IMR-90 (cell line): ENCODE data around the gene TIPARP. TPM values are rescaled to one million over a fixed set of nuclear protein-coding genes. Genes with fewer than 3 reads are reported as not detected.

Source experiments
- ATAC-seq: fragments of 200-7000 bp; cut with Tn5 transposase; 2 replicates; pipeline ENCODE4 v1.9.1; 2020; ENCODE audit warnings: low read depth, mild to moderate bottlenecking, moderate library complexity
- BruUV-seq: library from RNA; stranded (reverse); fragments of 400-500 nt; replicated peaks from 2 replicates; lab custom pipeline; 2021; lab: Mats Ljungman, UMichigan
- CTCF ChIA-PET: fragments of 300-600 bp; formaldehyde crosslinking; extraction: SDS; loops from one replicate; lab custom pipeline; 2021; ENCODE audit warnings: antibody characterized with exemption; lab: Yijun Ruan, JAX
- POLR2A ChIA-PET: fragments of 300-600 bp; sonication (Branson Sonifier 250); formaldehyde crosslinking; loops from one replicate; lab custom pipeline; 2022; ENCODE audit warnings: antibody characterized with exemption; ENCODE audit not compliant: unreplicated experiment; lab: Charles Lee
- DNase-seq: peaks from one replicate; pipeline ENCODE4 v3.0.0; 2013
- H2AFZ ChIP-seq: replicated peaks from 2 replicates; pipeline ENCODE3; 2013; ENCODE audit warnings: low read length, mild to moderate bottlenecking; ENCODE audit not compliant: poor library complexity
- H2AK5ac ChIP-seq: 2 replicates; pipeline ENCODE4 v1.6.1; 2013; ENCODE audit warnings: low read depth, low read length, inconsistent platforms
- H2AK9ac ChIP-seq: replicated peaks from 2 replicates; pipeline ENCODE3; 2013; ENCODE audit warnings: mild to moderate bottlenecking, low read depth, low read length, moderate library complexity; ENCODE audit not compliant: poor library complexity
- H2BK120ac ChIP-seq: 2 replicates; pipeline ENCODE4 v1.6.1; 2013; ENCODE audit warnings: low read depth, low read length, inconsistent platforms
- H2BK15ac ChIP-seq: 3 replicates; pipeline ENCODE4 v1.6.1; 2013; ENCODE audit warnings: low read depth, low read length, inconsistent platforms
- H2BK20ac ChIP-seq: 2 replicates; pipeline ENCODE4 v1.6.1; 2013; ENCODE audit warnings: low read depth, mild to moderate bottlenecking, inconsistent platforms, low read length, moderate library complexity
- H2BK5ac ChIP-seq: 2 replicates; pipeline ENCODE4 v1.6.1; 2013; ENCODE audit warnings: mild to moderate bottlenecking, low read depth, low read length, inconsistent platforms; ENCODE audit not compliant: poor library complexity, severe bottlenecking
- H3K14ac ChIP-seq: replicated peaks from 2 replicates; pipeline ENCODE4 v1.6.1; 2013; ENCODE audit warnings: low read depth, low read length, inconsistent platforms
- H3K18ac ChIP-seq: 2 replicates; pipeline ENCODE4 v1.6.1; 2013; ENCODE audit warnings: low read depth, low read length, control low read depth
- H3K23ac ChIP-seq: 2 replicates; pipeline ENCODE4 v1.6.1; 2013; ENCODE audit warnings: low read depth, low read length, inconsistent platforms
- H3K27ac ChIP-seq: 2 replicates; pipeline ENCODE4 v1.5.1; 2013; ENCODE audit warnings: mild to moderate bottlenecking, control low read depth, low read length; ENCODE audit not compliant: insufficient read depth
- H3K27me3 ChIP-seq: 2 replicates; pipeline ENCODE4 v1.6.1; 2013; ENCODE audit warnings: low read length; ENCODE audit not compliant: control insufficient read depth, insufficient read depth
- H3K36me3 ChIP-seq: 2 replicates; pipeline ENCODE4 v1.6.1; 2013; ENCODE audit warnings: low read length, mixed read lengths; ENCODE audit not compliant: control insufficient read depth, insufficient read depth
- H3K4ac ChIP-seq: 2 replicates; pipeline ENCODE4 v1.6.1; 2013; ENCODE audit warnings: low read depth, low read length, inconsistent platforms
- H3K4me1 ChIP-seq: 2 replicates; pipeline ENCODE4 v1.6.1; 2013; ENCODE audit warnings: low read length, mixed read lengths; ENCODE audit not compliant: control insufficient read depth, insufficient read depth
- H3K4me2 ChIP-seq: 2 replicates; pipeline ENCODE4 v1.6.1; 2013; ENCODE audit warnings: low read depth, mild to moderate bottlenecking, control low read depth, low read length, moderate library complexity
- H3K4me3 ChIP-seq: 2 replicates; pipeline ENCODE4 v1.5.1; 2013; ENCODE audit warnings: low read depth, mild to moderate bottlenecking, control low read depth, low read length, moderate library complexity; ENCODE audit not compliant: insufficient read depth
- H3K56ac ChIP-seq: 2 replicates; pipeline ENCODE4 v1.6.1; 2013; ENCODE audit warnings: low read length, inconsistent platforms; ENCODE audit not compliant: insufficient read depth; ENCODE audit errors: extremely low read depth
- H3K79me1 ChIP-seq, 2 experiments: 2 replicates each; pipeline ENCODE4 v1.6.1; 2013; ENCODE audit warnings: low read length in 2 of 2, inconsistent platforms in 1 of 2, low read depth in 1 of 2
- H3K9ac ChIP-seq: 2 replicates; pipeline ENCODE4 v1.6.1; 2013; ENCODE audit warnings: low read depth, low read length, control low read depth
- H3K9me1 ChIP-seq: 2 replicates; pipeline ENCODE4 v1.6.1; 2013; ENCODE audit warnings: low read length, inconsistent platforms; ENCODE audit not compliant: insufficient read depth
- H3K9me3 ChIP-seq: 2 replicates; pipeline ENCODE4 v1.6.1; 2013; ENCODE audit warnings: low read length; ENCODE audit not compliant: control insufficient read depth, insufficient read depth
- H4K20me1 ChIP-seq: 2 replicates; pipeline ENCODE4 v1.6.1; 2013; ENCODE audit warnings: low read length, inconsistent platforms; ENCODE audit not compliant: insufficient read depth
- H4K5ac ChIP-seq: 2 replicates; pipeline ENCODE4 v1.6.1; 2013; ENCODE audit warnings: mild to moderate bottlenecking, low read depth, low read length, control low read depth
- H4K8ac ChIP-seq, 2 experiments: 2 replicates each; pipeline ENCODE4 v1.6.1; 2013; ENCODE audit warnings: low read depth in 2 of 2, low read length in 2 of 2, control low read depth in 1 of 2, inconsistent platforms in 1 of 2
- H4K91ac ChIP-seq: 2 replicates; pipeline ENCODE4 v1.6.1; 2013; ENCODE audit warnings: low read depth, low read length, inconsistent platforms; ENCODE audit not compliant: insufficient read depth
- BHLHE40 ChIP-seq: fragments of 150-350 bp; IDR thresholded peaks from 2 replicates; pipeline ENCODE4 v1.6.1; 2016; ENCODE audit warnings: mild to moderate bottlenecking, low read depth, low read length
- CEBPB ChIP-seq: IDR thresholded peaks from 2 replicates; pipeline ENCODE4 v1.6.1; 2012; ENCODE audit warnings: low read depth, low read length, improper control_type of control experiment
- FOS ChIP-seq: fragments of 150-350 bp; IDR thresholded peaks from 2 replicates; pipeline ENCODE4 v1.6.1; 2016; ENCODE audit warnings: low read depth, low read length
- MAZ ChIP-seq: IDR thresholded peaks from 2 replicates; pipeline ENCODE4 v1.6.1; 2012; ENCODE audit warnings: low read depth, mild to moderate bottlenecking, low read length, improper control_type of control experiment, moderate library complexity, borderline replicate concordance
- MXI1 ChIP-seq: IDR thresholded peaks from 2 replicates; pipeline ENCODE4 v1.6.1; 2012; ENCODE audit warnings: low read depth, mild to moderate bottlenecking, low read length, moderate library complexity, borderline replicate concordance
- NFE2L2 ChIP-seq: fragments of 150-350 bp; IDR thresholded peaks from 2 replicates; pipeline ENCODE4 v1.6.1; 2016; ENCODE audit warnings: low read depth, mild to moderate bottlenecking, low read length
- POLR2A ChIP-seq: IDR thresholded peaks from 2 replicates; pipeline ENCODE4 v1.6.1; 2012; ENCODE audit warnings: mild to moderate bottlenecking, low read depth, low read length
- RAD21 ChIP-seq: IDR thresholded peaks from 2 replicates; pipeline ENCODE4 v1.6.1; 2012; ENCODE audit warnings: low read length, improper control_type of control experiment
- RCOR1 ChIP-seq: IDR thresholded peaks from 2 replicates; pipeline ENCODE4 v1.6.1; 2012; ENCODE audit warnings: mild to moderate bottlenecking, low read length, improper control_type of control experiment; ENCODE audit not compliant: insufficient replicate concordance
- RFX5 ChIP-seq: IDR thresholded peaks from 2 replicates; pipeline ENCODE4 v1.8.0; 2012; ENCODE audit warnings: low read depth, mild to moderate bottlenecking, low read length, moderate library complexity
- SMC3 ChIP-seq: fragments of 150-350 bp; IDR thresholded peaks from 2 replicates; pipeline ENCODE4 v1.6.1; 2016; ENCODE audit warnings: low read depth, mild to moderate bottlenecking, antibody characterized with exemption, low read length, moderate library complexity
- WGBS, 2 experiments: methylation state at CpG; one replicate each; pipeline versions ENCODE4 v1.1.5 to v1.1.7; 2013; ENCODE audit warnings: missing lambda C conversion rate in 2 of 2; ENCODE audit not compliant: insufficient read length in 1 of 2; ENCODE audit errors: extremely low coverage in 2 of 2; 5-methylcytosine and 5-hydroxymethylcytosine counted together
- dilution Hi-C: fragments of 300-500 bp; cut with HindIII; formaldehyde crosslinking; loops from one replicate; pipeline ENCODE4 v1.14.3; 2018; ENCODE audit warnings: low sequenced_read_pairs; ENCODE audit not compliant: unreplicated experiment
- in situ Hi-C: fragments of 300-500 bp; cut with MboI; formaldehyde crosslinking; loops from 3 replicates; pipeline ENCODE4 v1.14.3; 2019; ENCODE audit warnings: low sequenced_read_pairs, inconsistent platforms, mixed read lengths
- intact Hi-C: fragments of 100-400 bp; cut with micrococcal nuclease; formaldehyde crosslinking; loops from 2 replicates; pipeline ENCODE4 v1.10.0; 2022
- polyA plus RNA-seq, 3 experiments: library from polyadenylated mRNA; depleted of rRNA; stranded (reverse); fragments of >200 nt; gene quantifications; 2 replicates each; pipeline ENCODE4 v1.2.3, GENCODE V29; 2012; ENCODE audit warnings: low replicate concordance in 1 of 3
- total RNA-seq: library from RNA; depleted of rRNA; stranded (reverse); fragments of >200 nt; gene quantifications from 2 replicates; pipeline ENCODE4 v1.2.3, GENCODE V29; 2012
- TF ChIP-seq, protein P1 (sequence below): conservative IDR thresholded peaks from 2 replicates; pipeline ENCODE4 v1.5.1; 2012; ENCODE audit warnings: mild to moderate bottlenecking, low read depth, low read length, improper control_type of control experiment
- TF ChIP-seq, protein P2 (sequence below): fragments of 150-350 bp; IDR thresholded peaks from 2 replicates; pipeline ENCODE4 v1.6.1; 2016; ENCODE audit warnings: low read depth, mild to moderate bottlenecking, low read length, moderate library complexity, borderline replicate concordance

TIPARP gene
- total and polyA plus RNA-seq, 2 of the 4 experiments (the other 2 are of a cell fraction) = 12.6 to 70.8 TPM

DNA sequence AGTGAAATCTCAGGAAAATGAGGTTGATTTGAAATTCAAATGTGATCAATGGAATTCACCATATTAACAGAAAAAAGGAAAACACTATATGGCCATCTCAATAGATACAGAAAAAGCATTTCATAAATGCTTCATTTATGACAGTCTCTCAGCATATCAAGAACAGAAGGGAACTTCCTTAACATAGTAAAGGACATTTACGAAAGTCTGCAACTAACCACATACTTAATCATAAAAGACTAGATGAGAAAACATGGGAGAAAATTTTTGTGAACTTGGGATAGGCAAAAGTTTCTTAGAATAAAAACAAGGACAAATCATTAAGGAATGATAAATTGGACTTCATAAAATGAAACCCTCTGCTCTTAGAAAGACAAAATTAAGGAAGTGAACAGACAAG is 24.7 kb upstream of the TIPARP start:
- H4K91ac ChIP-seq = no peak overlapping the region
- no peak overlapping the region for H4K8ac ChIP-seq
- H4K20me1 ChIP-seq = no peaks in the 10 kb centered on the region
- dilution Hi-C loops (no loop called here), in situ Hi-C loops (loop anchor here (25.0 kb wide), 1 partner anchor 487 kb away; no protein-coding TSS in a partner anchor), intact Hi-C loops (no loop called here)
- no peak overlapping the region for H2BK15ac ChIP-seq
- no peak overlapping the region for H3K4ac ChIP-seq
- WGBS, 2 experiments = no CpG with 5 or more reads among the region's 1 CpG
- H2AK9ac ChIP-seq = no peak overlapping the region
- DNase-seq = no peak
- no peak overlapping the region for H3K23ac ChIP-seq
- no peak overlapping the region for H4K5ac ChIP-seq
- no peaks in the 10 kb centered on the region for H3K4me1 ChIP-seq
- no peaks in the 10 kb centered on the region for H3K79me1 ChIP-seq
- no peak overlapping the region for H3K4me2 ChIP-seq
- no peaks in the 10 kb centered on the region for H3K9me3 ChIP-seq
- H2BK5ac ChIP-seq = no peak overlapping the region
- H2AFZ ChIP-seq = no peak overlapping the region
- no peaks in the 10 kb centered on the region for H3K36me3 ChIP-seq
- no peak overlapping the region for H3K18ac ChIP-seq
- H3K27ac ChIP-seq = no peak overlapping the region
- ChIA-PET CTCF (no interaction called here), POLR2A (no interaction called here)
- H3K4me3 ChIP-seq = no peak overlapping the region
- H2BK120ac ChIP-seq = no peak overlapping the region
- no TSS peak for BruUV-seq
- H2BK20ac ChIP-seq = no peak overlapping the region
- no peaks in the 10 kb centered on the region for H3K9me1 ChIP-seq
- no peaks in the 10 kb centered on the region for H3K27me3 ChIP-seq
- no peak overlapping the region for H2AK5ac ChIP-seq
- no peak for ATAC-seq
- H3K14ac ChIP-seq = no peak overlapping the region
- TF ChIP-seq POLR2A (no peak), RAD21 (no peak), CEBPB (no peak), MAZ (no peak), RFX5 (no peak), RCOR1 (no peak), SMC3 (no peak), NFE2L2 (no peak), FOS (no peak), BHLHE40 (no peak), MXI1 (no peak)
- TF ChIP-seq, protein P1, sequence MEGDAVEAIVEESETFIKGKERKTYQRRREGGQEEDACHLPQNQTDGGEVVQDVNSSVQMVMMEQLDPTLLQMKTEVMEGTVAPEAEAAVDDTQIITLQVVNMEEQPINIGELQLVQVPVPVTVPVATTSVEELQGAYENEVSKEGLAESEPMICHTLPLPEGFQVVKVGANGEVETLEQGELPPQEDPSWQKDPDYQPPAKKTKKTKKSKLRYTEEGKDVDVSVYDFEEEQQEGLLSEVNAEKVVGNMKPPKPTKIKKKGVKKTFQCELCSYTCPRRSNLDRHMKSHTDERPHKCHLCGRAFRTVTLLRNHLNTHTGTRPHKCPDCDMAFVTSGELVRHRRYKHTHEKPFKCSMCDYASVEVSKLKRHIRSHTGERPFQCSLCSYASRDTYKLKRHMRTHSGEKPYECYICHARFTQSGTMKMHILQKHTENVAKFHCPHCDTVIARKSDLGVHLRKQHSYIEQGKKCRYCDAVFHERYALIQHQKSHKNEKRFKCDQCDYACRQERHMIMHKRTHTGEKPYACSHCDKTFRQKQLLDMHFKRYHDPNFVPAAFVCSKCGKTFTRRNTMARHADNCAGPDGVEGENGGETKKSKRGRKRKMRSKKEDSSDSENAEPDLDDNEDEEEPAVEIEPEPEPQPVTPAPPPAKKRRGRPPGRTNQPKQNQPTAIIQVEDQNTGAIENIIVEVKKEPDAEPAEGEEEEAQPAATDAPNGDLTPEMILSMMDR = no peak
- TF ChIP-seq, protein P2, sequence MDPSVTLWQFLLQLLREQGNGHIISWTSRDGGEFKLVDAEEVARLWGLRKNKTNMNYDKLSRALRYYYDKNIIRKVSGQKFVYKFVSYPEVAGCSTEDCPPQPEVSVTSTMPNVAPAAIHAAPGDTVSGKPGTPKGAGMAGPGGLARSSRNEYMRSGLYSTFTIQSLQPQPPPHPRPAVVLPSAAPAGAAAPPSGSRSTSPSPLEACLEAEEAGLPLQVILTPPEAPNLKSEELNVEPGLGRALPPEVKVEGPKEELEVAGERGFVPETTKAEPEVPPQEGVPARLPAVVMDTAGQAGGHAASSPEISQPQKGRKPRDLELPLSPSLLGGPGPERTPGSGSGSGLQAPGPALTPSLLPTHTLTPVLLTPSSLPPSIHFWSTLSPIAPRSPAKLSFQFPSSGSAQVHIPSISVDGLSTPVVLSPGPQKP = no peak
- H3K9ac ChIP-seq = no peak overlapping the region
- H3K56ac ChIP-seq = no peak overlapping the region
